ENCODE data around the gene BNC2.
"Not testable (repeated sequence)": the region's sequence is repeated elsewhere in the genome, so short reads cannot be mapped to it uniquely, and the experiment has no call there.

Gene BNC2

GRCh38 chr9:16544842-16545241, 325.6 kb downstream of the BNC2 start:
- H3K36me3 Mint-ChIP-seq (ENCODE audit: low read depth), result peaks cover 15% of the 10 kb centered on the region
- peak overlapping the region in 1 of 3 experiments; percentile 71 for H3K27ac Mint-ChIP-seq
- H3K9me3 Mint-ChIP-seq, result no peaks in the 10 kb centered on the region

GRCh38 chr9:16543686-16544085, 326.8 kb downstream of the BNC2 start:
- no peak overlapping the region for H3K4me3 Mint-ChIP-seq
- peak overlapping the region in 2 of 3 experiments; percentile 68 to 85 for H3K27ac Mint-ChIP-seq
- peaks cover 12% of the 10 kb centered on the region for H3K36me3 Mint-ChIP-seq (ENCODE audit: low read depth)
- no peaks in the 10 kb centered on the region for H3K9me3 Mint-ChIP-seq
- H3K4me1 Mint-ChIP-seq, result peaks cover 47% of the 10 kb centered on the region
- no peak for TF ChIP-seq CTCF (IDR thresholded peaks at IDR 0.05; ENCODE audit: unreplicated experiment in 3 of 3)
- no peaks in the 10 kb centered on the region for H3K27me3 Mint-ChIP-seq (ENCODE audit: low read depth)

More at GRCh38 chr9:16544842-16545241, 325.6 kb downstream of the BNC2 start:
- Mint-ChIP-seq H3K4me3 (no peak overlapping the region), H3K27me3 (ENCODE audit: low read depth) (no peaks in the 10 kb centered on the region), H3K4me1 (peaks cover 47% of the 10 kb centered on the region)
- no peak for TF ChIP-seq CTCF (IDR thresholded peaks at IDR 0.05; ENCODE audit: unreplicated experiment in 3 of 3)

- H3K27ac Mint-ChIP-seq, result peak overlapping the region in 2 of 3 experiments; percentile 68 to 85
- peaks cover 12% of the 10 kb centered on the region for H3K36me3 Mint-ChIP-seq (ENCODE audit: low read depth)
- H3K4me3 Mint-ChIP-seq, result no peak overlapping the region
- no peaks in the 10 kb centered on the region for H3K9me3 Mint-ChIP-seq
- H3K27me3 Mint-ChIP-seq (ENCODE audit: low read depth), result no peaks in the 10 kb centered on the region
- TF ChIP-seq CTCF (IDR thresholded peaks at IDR 0.05; ENCODE audit: unreplicated experiment in 3 of 3), result no peak
- peaks cover 47% of the 10 kb centered on the region for H3K4me1 Mint-ChIP-seq
Measured at GRCh38 chr9:16543225-16543624, 327.2 kb downstream of the BNC2 start.

GRCh38 chr9:16542290-16542689, 328.2 kb downstream of the BNC2 start:
- Mint-ChIP-seq H3K4me3 (no peak overlapping the region), H3K36me3 (ENCODE audit: low read depth) (peaks cover 5% of the 10 kb centered on the region), H3K27ac (peak overlapping the region in 1 of 3 experiments; percentile 85), H3K27me3 (ENCODE audit: low read depth) (no peaks in the 10 kb centered on the region), H3K4me1 (peaks cover 47% of the 10 kb centered on the region), H3K9me3 (no peaks in the 10 kb centered on the region)
- TF ChIP-seq CTCF (IDR thresholded peaks at IDR 0.05; ENCODE audit: unreplicated experiment in 3 of 3), result no peak

- H3K4me1 Mint-ChIP-seq, result peaks cover 47% of the 10 kb centered on the region
- no peaks in the 10 kb centered on the region for H3K27me3 Mint-ChIP-seq (ENCODE audit: low read depth)
- H3K9me3 Mint-ChIP-seq, result no peaks in the 10 kb centered on the region
- peak overlapping the region in 2 of 3 experiments; percentile 2 to 85 for H3K27ac Mint-ChIP-seq
- no peak overlapping the region for H3K4me3 Mint-ChIP-seq
- H3K36me3 Mint-ChIP-seq (ENCODE audit: low read depth), result no peaks in the 10 kb centered on the region
- no peak for TF ChIP-seq CTCF (IDR thresholded peaks at IDR 0.05; ENCODE audit: unreplicated experiment in 3 of 3)
Measured at GRCh38 chr9:16540743-16541613, 329.5 kb downstream of the BNC2 start.

- not testable (repeated sequence) for H3K27me3 Mint-ChIP-seq (ENCODE audit: low read depth); H3K36me3 Mint-ChIP-seq (ENCODE audit: low read depth); H3K27ac Mint-ChIP-seq; H3K4me3 Mint-ChIP-seq; H3K9me3 Mint-ChIP-seq
- H3K4me1 Mint-ChIP-seq, result peaks cover 38% of the 10 kb centered on the region
Measured at GRCh38 chr9:16539626-16540025, 330.8 kb downstream of the BNC2 start.
